ENCODE measurements around the gene ZNF438. TPM values are rescaled to one million over a fixed set of nuclear protein-coding genes. Genes with fewer than 3 reads are reported as not detected.
"Not testable (repeated sequence)": the region's sequence is repeated elsewhere in the genome, so short reads cannot be mapped to it uniquely, and the experiment has no call there.

The ZNF438 gene
- total and polyA plus RNA-seq, 2 donors = 8.6 to 11.5 TPM

GRCh38 chr10:30911303-30911863, 120.3 kb downstream of the ZNF438 start:
- no peak overlapping the region for H3K27ac ChIP-seq (ENCODE audit: low read depth)
- no peaks in the 10 kb centered on the region for H3K4me1 ChIP-seq (ENCODE audit: insufficient read depth)
- WGBS = 35% methylated on average over 3 of the region's 3 CpGs
- DNase-seq (ENCODE audit: extremely low spot score) = no peak
- H3K4me3 ChIP-seq (ENCODE audit: low read depth, low read length) = no peak overlapping the region
- H3K36me3 ChIP-seq (ENCODE audit: insufficient read depth) = no peaks in the 10 kb centered on the region

- WGBS = 85% methylated on average over 2 of the region's 2 CpGs
- H3K27ac ChIP-seq (ENCODE audit: low read depth) = no peak overlapping the region
- DNase-seq (ENCODE audit: extremely low spot score) = no peak
- no peaks in the 10 kb centered on the region for H3K4me1 ChIP-seq (ENCODE audit: insufficient read depth)
- H3K4me3 ChIP-seq (ENCODE audit: low read depth, low read length) = no peak overlapping the region
- no peaks in the 10 kb centered on the region for H3K36me3 ChIP-seq (ENCODE audit: insufficient read depth)
Observed at GRCh38 chr10:30903397-30904138, 128.1 kb downstream of the ZNF438 start.

DNA sequence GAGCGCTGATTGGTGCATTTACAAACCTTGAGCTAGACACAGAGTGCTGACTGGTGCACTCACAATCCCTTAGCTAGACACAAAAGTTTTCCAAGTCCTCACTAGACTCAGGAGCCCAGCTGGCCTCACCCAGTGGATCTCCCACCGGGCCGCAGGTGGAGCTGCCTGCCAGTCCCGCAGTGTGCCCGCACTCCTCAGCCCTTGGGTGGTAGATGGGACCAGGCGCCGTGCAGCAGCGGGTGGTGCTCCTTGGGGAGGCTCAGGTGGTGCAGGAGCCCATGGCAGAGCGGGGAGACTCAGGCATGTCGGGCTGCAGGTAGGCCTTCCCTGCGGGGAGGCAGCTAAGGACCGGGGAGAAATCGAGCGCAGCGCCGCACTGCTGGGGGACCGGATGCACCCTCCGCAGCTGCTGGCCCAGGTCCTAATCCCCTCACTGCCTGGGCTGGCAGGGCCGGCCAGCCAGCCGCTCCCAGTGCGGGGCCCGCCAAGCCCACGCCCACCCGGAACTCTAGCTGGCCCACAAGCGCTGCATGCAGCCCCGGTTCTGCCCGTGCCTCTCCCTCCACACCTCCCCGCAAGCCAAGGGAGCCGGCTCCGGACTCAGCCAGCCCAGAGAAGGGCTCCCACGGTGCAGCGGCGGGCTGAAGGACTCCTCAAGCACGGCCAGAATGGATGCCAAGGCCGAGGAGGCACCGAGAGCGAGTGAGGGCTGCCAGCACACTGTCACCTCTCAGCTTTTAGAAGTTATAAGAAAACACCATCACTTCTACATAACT, 128.9 kb downstream of the ZNF438 start:
- no peak overlapping the region for H3K27ac ChIP-seq (ENCODE audit: low read depth)

GRCh38 chr10:30901487-30901886, 130.2 kb downstream of the ZNF438 start:
- WGBS = 98% methylated on average over 21 of the region's 21 CpGs
- not testable (repeated sequence) for H3K4me1 ChIP-seq (ENCODE audit: insufficient read depth); H3K27ac ChIP-seq (ENCODE audit: low read depth); H3K4me3 ChIP-seq (ENCODE audit: low read depth, low read length); DNase-seq (ENCODE audit: extremely low spot score); H3K36me3 ChIP-seq (ENCODE audit: insufficient read depth)

More for the DNA sequence above, 128.9 kb downstream of the ZNF438 start:
- H3K4me3 ChIP-seq (ENCODE audit: low read depth, low read length) = no peak overlapping the region
- H3K4me1 ChIP-seq (ENCODE audit: insufficient read depth) = no peaks in the 10 kb centered on the region
- DNase-seq (ENCODE audit: extremely low spot score) = no peak
- WGBS = 95% methylated on average over 37 of the region's 37 CpGs
- H3K36me3 ChIP-seq (ENCODE audit: insufficient read depth) = no peaks in the 10 kb centered on the region

DNA sequence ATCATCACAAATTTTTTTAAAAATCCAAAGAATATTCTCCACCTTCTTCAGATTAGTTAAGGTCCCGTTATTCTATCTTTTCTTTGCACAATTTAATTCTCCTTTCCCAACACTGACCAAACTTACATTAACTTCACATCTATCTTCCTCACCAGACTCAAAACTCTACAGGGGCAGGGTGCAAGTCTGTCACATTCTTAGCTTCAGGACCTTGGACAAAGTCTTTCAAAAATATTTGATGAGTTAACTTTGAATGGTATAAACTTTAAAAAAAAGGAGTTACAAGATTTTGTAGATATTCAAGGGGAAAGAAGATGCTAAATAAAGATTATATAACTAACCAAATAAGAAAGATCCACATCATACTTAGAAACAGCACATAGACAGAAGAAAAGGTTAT, 132.7 kb downstream of the ZNF438 start:
- no peaks in the 10 kb centered on the region for H3K4me1 ChIP-seq (ENCODE audit: insufficient read depth)
- H3K27ac ChIP-seq (ENCODE audit: low read depth) = no peak overlapping the region
- no peak for DNase-seq (ENCODE audit: extremely low spot score)
- H3K36me3 ChIP-seq (ENCODE audit: insufficient read depth) = no peaks in the 10 kb centered on the region
- no peak overlapping the region for H3K4me3 ChIP-seq (ENCODE audit: low read depth, low read length)
- WGBS = 99% methylated on average over 1 of the region's 1 CpG

GRCh38 chr10:30897547-30897946, 134.1 kb downstream of the ZNF438 start:
- H3K4me3 ChIP-seq (ENCODE audit: low read depth, low read length) = no peak overlapping the region
- DNase-seq (ENCODE audit: extremely low spot score) = no peak
- H3K4me1 ChIP-seq (ENCODE audit: insufficient read depth) = no peaks in the 10 kb centered on the region
- H3K36me3 ChIP-seq (ENCODE audit: insufficient read depth) = no peaks in the 10 kb centered on the region
- no peak overlapping the region for H3K27ac ChIP-seq (ENCODE audit: low read depth)
- WGBS = 94% methylated on average over 1 of the region's 1 CpG

- Histone ChIP-seq H3K36me3 (ENCODE audit: insufficient read depth) (no peaks in the 10 kb centered on the region), H3K27ac (ENCODE audit: low read depth) (no peak overlapping the region), H3K4me1 (ENCODE audit: insufficient read depth) (no peaks in the 10 kb centered on the region), H3K4me3 (ENCODE audit: low read depth, low read length) (no peak overlapping the region)
- no peak for DNase-seq (ENCODE audit: extremely low spot score)
Observed at GRCh38 chr10:30897048-30897447, 134.6 kb downstream of the ZNF438 start.

GRCh38 chr10:30894221-30894620, 137.4 kb downstream of the ZNF438 start:
- H3K4me1 ChIP-seq (ENCODE audit: insufficient read depth) = no peaks in the 10 kb centered on the region
- 76% methylated on average over 5 of the region's 5 CpGs for WGBS

DNA sequence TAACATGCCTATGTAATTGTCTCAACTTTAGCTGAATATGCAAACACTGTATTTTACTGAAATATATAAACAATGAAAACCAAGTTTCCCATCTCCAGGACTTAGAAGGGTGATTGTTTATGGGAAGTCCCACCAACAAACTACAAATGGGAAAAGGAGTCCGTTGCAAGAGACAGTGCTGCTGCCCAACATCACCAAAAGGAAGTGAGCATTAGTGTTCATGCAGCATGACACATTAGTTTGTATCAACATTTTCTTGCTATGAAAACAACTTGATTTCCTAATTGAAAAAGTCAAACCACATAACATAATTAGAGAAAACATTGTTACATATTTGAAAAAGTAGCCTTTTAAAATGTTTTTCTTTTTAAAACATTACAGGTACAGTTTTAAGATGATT, 138.5 kb downstream of the ZNF438 start:
- Histone ChIP-seq H3K27ac (ENCODE audit: low read depth) (no peak overlapping the region), H3K4me3 (ENCODE audit: low read depth, low read length) (no peak overlapping the region), H3K4me1 (ENCODE audit: insufficient read depth) (no peaks in the 10 kb centered on the region), H3K36me3 (ENCODE audit: insufficient read depth) (no peaks in the 10 kb centered on the region)
- 66% methylated on average over 1 of the region's 1 CpG for WGBS
- no peak for DNase-seq (ENCODE audit: extremely low spot score)

More at GRCh38 chr10:30894221-30894620, 137.4 kb downstream of the ZNF438 start:
- Histone ChIP-seq H3K4me3 (ENCODE audit: low read depth, low read length) (no peak overlapping the region), H3K27ac (ENCODE audit: low read depth) (no peak overlapping the region), H3K36me3 (ENCODE audit: insufficient read depth) (no peaks in the 10 kb centered on the region)
- no peak for DNase-seq (ENCODE audit: extremely low spot score)

GRCh38 chr10:30887839-30888238, 143.8 kb downstream of the ZNF438 start:
- no peaks in the 10 kb centered on the region for H3K4me1 ChIP-seq (ENCODE audit: insufficient read depth)
- H3K36me3 ChIP-seq (ENCODE audit: insufficient read depth) = no peaks in the 10 kb centered on the region
- H3K27ac ChIP-seq (ENCODE audit: low read depth) = no peak overlapping the region
- H3K4me3 ChIP-seq (ENCODE audit: low read depth, low read length) = no peak overlapping the region
- DNase-seq (ENCODE audit: extremely low spot score) = no peak
- 95% methylated on average over 1 of the region's 1 CpG for WGBS

DNA sequence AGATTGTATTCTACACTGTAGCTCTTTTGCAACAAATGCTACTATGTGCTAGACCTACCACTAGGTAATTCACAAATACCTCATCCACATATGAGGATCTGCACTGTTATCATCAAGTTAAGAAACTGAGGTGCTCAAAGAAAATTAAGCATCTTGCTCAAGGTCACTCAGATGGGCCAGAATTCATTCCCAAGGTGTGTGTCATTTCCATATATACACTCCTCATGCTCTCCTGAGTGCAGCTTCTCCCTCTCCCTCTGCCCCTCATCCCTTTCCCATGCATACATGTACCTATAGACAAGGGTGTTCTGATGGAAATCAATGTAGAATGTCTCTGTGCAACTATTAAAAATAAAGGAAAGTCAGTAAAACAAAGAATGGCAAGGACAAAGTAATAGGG, 146.2 kb downstream of the ZNF438 start:
- H3K27ac ChIP-seq (ENCODE audit: low read depth) = no peak overlapping the region
- DNase-seq (ENCODE audit: extremely low spot score) = no peak
- H3K4me1 ChIP-seq (ENCODE audit: insufficient read depth) = no peaks in the 10 kb centered on the region
- H3K4me3 ChIP-seq (ENCODE audit: low read depth, low read length) = no peak overlapping the region
- H3K36me3 ChIP-seq (ENCODE audit: insufficient read depth) = no peaks in the 10 kb centered on the region

GRCh38 chr10:30883751-30884150, 147.9 kb downstream of the ZNF438 start:
- Histone ChIP-seq H3K27ac (ENCODE audit: low read depth) (no peak overlapping the region), H3K36me3 (ENCODE audit: insufficient read depth) (no peaks in the 10 kb centered on the region), H3K4me1 (ENCODE audit: insufficient read depth) (no peaks in the 10 kb centered on the region), H3K4me3 (ENCODE audit: low read depth, low read length) (no peak overlapping the region)
- no peak for DNase-seq (ENCODE audit: extremely low spot score)
- 70% methylated on average over 4 of the region's 4 CpGs for WGBS

- H3K36me3 ChIP-seq (ENCODE audit: insufficient read depth) = no peaks in the 10 kb centered on the region
- H3K27ac ChIP-seq (ENCODE audit: low read depth) = no peak overlapping the region
- DNase-seq (ENCODE audit: extremely low spot score) = no peak
- no peaks in the 10 kb centered on the region for H3K4me1 ChIP-seq (ENCODE audit: insufficient read depth)
- no peak overlapping the region for H3K4me3 ChIP-seq (ENCODE audit: low read depth, low read length)
Observed at GRCh38 chr10:30883116-30883515, 148.5 kb downstream of the ZNF438 start.

DNA sequence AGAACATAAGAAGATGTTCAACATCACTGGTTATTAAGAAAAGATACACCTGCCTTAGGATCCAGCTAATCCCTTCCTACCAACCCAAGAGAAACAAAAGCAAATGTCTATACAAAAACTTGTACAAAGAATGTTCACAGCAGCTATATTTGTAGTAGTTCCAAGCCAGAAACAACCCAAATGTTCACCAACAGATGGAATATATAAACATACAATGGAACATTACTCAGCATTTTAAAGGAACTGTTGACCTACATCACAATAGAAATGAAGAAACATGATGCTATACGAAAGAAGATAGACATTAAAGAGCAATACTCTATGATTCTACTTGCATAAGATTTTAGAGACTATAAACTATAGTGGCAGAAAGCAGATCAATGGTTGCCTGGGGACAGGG, 149.4 kb downstream of the ZNF438 start:
- Histone ChIP-seq H3K36me3 (ENCODE audit: insufficient read depth) (no peaks in the 10 kb centered on the region), H3K4me1 (ENCODE audit: insufficient read depth) (no peaks in the 10 kb centered on the region), H3K4me3 (ENCODE audit: low read depth, low read length) (no peak overlapping the region), H3K27ac (ENCODE audit: low read depth) (peak overlapping the region; percentile 23)
- DNase-seq (ENCODE audit: extremely low spot score) = no peak
- WGBS = 0% methylated on average over 1 of the region's 1 CpG
